OCI-LY1 (cell line): ENCODE measurements around the gene CTSK.

Source experiments
- H2AFZ ChIP-seq: fragments of 200-600 bp; sonication (generic), shearing (Covaris generic); 2 replicates; pipeline ENCODE4 v1.6.0; 2014; ENCODE audit warnings: antibody characterized with exemption, mild to moderate bottlenecking, low read length
- H3F3A ChIP-seq: fragments of 200-600 bp; sonication (generic), shearing (Covaris generic); 2 replicates; pipeline ENCODE4 v1.6.0; 2014; ENCODE audit warnings: mild to moderate bottlenecking, antibody characterized with exemption, low read length, moderate library complexity; ENCODE audit not compliant: insufficient read depth
- H3K27ac ChIP-seq: fragments of 200-600 bp; sonication (generic); 2 replicates; pipeline ENCODE4 v1.5.1; 2014; ENCODE audit warnings: low read length, mixed run types, mild to moderate bottlenecking, low read depth; ENCODE audit not compliant: poor library complexity, severe bottlenecking
- H3K27me3 ChIP-seq: fragments of 200-600 bp; sonication (generic); 2 replicates; pipeline ENCODE4 v1.6.0; 2014; ENCODE audit warnings: antibody characterized with exemption, mild to moderate bottlenecking, low read length, moderate library complexity; ENCODE audit not compliant: insufficient read depth
- H3K36me3 ChIP-seq: fragments of 200-600 bp; sonication (generic); 2 replicates; pipeline ENCODE4 v1.6.1; 2014; ENCODE audit warnings: mild to moderate bottlenecking, antibody characterized with exemption, low read length, moderate library complexity, mixed read lengths; ENCODE audit not compliant: insufficient read depth
- H3K4me1 ChIP-seq: fragments of 200-600 bp; sonication (generic); 2 replicates; pipeline ENCODE4 v1.5.1; 2014; ENCODE audit warnings: mild to moderate bottlenecking, low read length, moderate library complexity; ENCODE audit not compliant: insufficient read depth, severe bottlenecking
- H3K4me2 ChIP-seq: fragments of 200-600 bp; sonication (generic), shearing (Covaris generic); 2 replicates; pipeline ENCODE4 v1.6.1; 2014; ENCODE audit warnings: low read length
- H3K4me3 ChIP-seq: fragments of 200-600 bp; sonication (generic); 2 replicates; pipeline ENCODE4 v1.5.1; 2014; ENCODE audit warnings: low read length, low read depth, mild to moderate bottlenecking, mixed read lengths; ENCODE audit not compliant: poor library complexity, severe bottlenecking
- H3K79me2 ChIP-seq: fragments of 200-600 bp; shearing (Covaris generic); 2 replicates; pipeline ENCODE4 v1.6.1; 2016; ENCODE audit warnings: mixed run types, low read length, mixed read lengths; ENCODE audit not compliant: insufficient read depth
- H3K9ac ChIP-seq: fragments of 200-600 bp; sonication (generic), shearing (Covaris generic); 2 replicates; pipeline ENCODE4 v1.6.1; 2014; ENCODE audit warnings: mild to moderate bottlenecking, low read length, mixed read lengths
- H3K9me2 ChIP-seq: fragments of 200-600 bp; sonication (generic), shearing (Covaris generic); 2 replicates; pipeline ENCODE4 v1.6.1; 2014; ENCODE audit warnings: low read depth, mild to moderate bottlenecking, low read length, mixed read lengths
- H3K9me3 ChIP-seq: fragments of 200-600 bp; shearing (Covaris generic); 2 replicates; pipeline ENCODE4 v1.6.1; 2014; ENCODE audit warnings: low read length, mixed read lengths
- H4K20me1 ChIP-seq: fragments of 200-600 bp; sonication (generic), shearing (Covaris generic); 2 replicates; pipeline ENCODE4 v1.6.0; 2016; ENCODE audit warnings: mild to moderate bottlenecking, low read length; ENCODE audit not compliant: insufficient read depth
- CTCF ChIP-seq: fragments of 200-600 bp; sonication (generic), shearing (Covaris generic); IDR thresholded peaks from 2 replicates; pipeline ENCODE4 v1.5.1; 2017; ENCODE audit warnings: mild to moderate bottlenecking, antibody characterized with exemption, low read length, moderate library complexity, mixed read lengths
- EZH2 ChIP-seq: fragments of 200-600 bp; sonication (generic), shearing (Covaris generic); IDR thresholded peaks from 2 replicates; pipeline ENCODE4 v1.8.0; 2017; ENCODE audit warnings: borderline replicate concordance, mixed run types, mild to moderate bottlenecking, antibody characterized with exemption, low read length, moderate library complexity, mixed read lengths

CTSK gene

GRCh38 chr1:150807249-150808023 is 624 bp downstream of the CTSK start:
- H3K9me3 ChIP-seq = no peaks in the 10 kb centered on the region
- H3K4me2 ChIP-seq = peak overlapping the region; percentile 7; the same call in 1 of the 2 replicates
- no peak overlapping the region for H3K27ac ChIP-seq
- H3K79me2 ChIP-seq = no peaks in the 10 kb centered on the region
- H4K20me1 ChIP-seq = no peaks in the 10 kb centered on the region
- H3K4me3 ChIP-seq = no peak overlapping the region
- H3K4me1 ChIP-seq = peaks cover 6% of the 10 kb centered on the region
- no peak overlapping the region for H3K9ac ChIP-seq
- H3K27me3 ChIP-seq = no peaks in the 10 kb centered on the region
- peaks cover 20% of the 10 kb centered on the region; the same call in 1 of the 2 replicates for H3K36me3 ChIP-seq
- H2AFZ ChIP-seq = no peak overlapping the region
- H3F3A ChIP-seq = no peaks in the 10 kb centered on the region
- TF ChIP-seq EZH2 = no peak
- TF ChIP-seq CTCF = no peak
- H3K9me2 ChIP-seq = no peaks in the 10 kb centered on the region

GRCh38 chr1:150805899-150806298 is 2.2 kb downstream of the CTSK start:
- no peak for TF ChIP-seq EZH2
- no peak for TF ChIP-seq CTCF
- Histone ChIP-seq H3K4me1 (peaks cover 6% of the 10 kb centered on the region), H3K9ac (no peak overlapping the region), H2AFZ (no peak overlapping the region), H3K27ac (no peak overlapping the region), H3K9me3 (no peaks in the 10 kb centered on the region), H4K20me1 (no peaks in the 10 kb centered on the region), H3K36me3 (peaks cover 6% of the 10 kb centered on the region; the same call in 1 of the 2 replicates), H3F3A (no peaks in the 10 kb centered on the region), H3K4me2 (no peak overlapping the region), H3K9me2 (no peaks in the 10 kb centered on the region), H3K4me3 (no peak overlapping the region), H3K27me3 (no peaks in the 10 kb centered on the region), H3K79me2 (no peaks in the 10 kb centered on the region)

GRCh38 chr1:150804671-150805070 is 3.4 kb downstream of the CTSK start:
- Histone ChIP-seq H2AFZ (no peak overlapping the region), H3K27me3 (no peaks in the 10 kb centered on the region), H3K9me3 (no peaks in the 10 kb centered on the region), H4K20me1 (no peaks in the 10 kb centered on the region), H3K4me1 (peaks cover 6% of the 10 kb centered on the region), H3K9me2 (no peaks in the 10 kb centered on the region), H3K79me2 (no peaks in the 10 kb centered on the region), H3K4me2 (no peak overlapping the region), H3F3A (no peaks in the 10 kb centered on the region), H3K9ac (no peak overlapping the region), H3K27ac (no peak overlapping the region), H3K36me3 (no peaks in the 10 kb centered on the region), H3K4me3 (no peak overlapping the region)
- TF ChIP-seq CTCF = no peak
- no peak for TF ChIP-seq EZH2
